ENCODE measurements around the gene SLC22A3. TPM values are rescaled to one million over a fixed set of nuclear protein-coding genes. Genes with fewer than 3 reads are reported as not detected.

Gene SLC22A3
- total and polyA plus RNA-seq, 2 of the 4 experiments (the other 2 are of a cell fraction): not detected

GRCh38 chr6:160356074-160356744 is 8.0 kb downstream of the SLC22A3 start:
- CTCF ChIA-PET: no interaction called here
- no peak overlapping the region for H2BK5ac ChIP-seq (ENCODE audit: low read depth, low read length, poor library complexity, severe bottlenecking)
- H2BK20ac ChIP-seq (ENCODE audit: low read depth, low read length): no peak overlapping the region
- no peak overlapping the region for H2AK9ac ChIP-seq (replicated peaks; ENCODE audit: low read depth, low read length, poor library complexity)
- no peak overlapping the region for H3K23ac ChIP-seq (ENCODE audit: low read depth, low read length)
- H4K8ac ChIP-seq (ENCODE audit: low read depth in 2 of 2, low read length in 2 of 2): no peak overlapping the region
- POLR2A ChIA-PET (ENCODE audit: unreplicated experiment): no interaction called here
- dilution Hi-C loops (cut with HindIII; ENCODE audit: low sequenced_read_pairs, unreplicated experiment) (no loop called here), intact Hi-C loops (cut with micrococcal nuclease) (no loop called here), in situ Hi-C loops (cut with MboI; ENCODE audit: low sequenced_read_pairs) (no loop called here)
- no peak overlapping the region for H2BK15ac ChIP-seq (ENCODE audit: low read depth, low read length)
- no peak overlapping the region for H3K9ac ChIP-seq (ENCODE audit: low read depth, low read length)
- H3K56ac ChIP-seq (ENCODE audit: extremely low read depth, insufficient read depth, low read length): no peak overlapping the region
- no peaks in the 10 kb centered on the region for H3K9me1 ChIP-seq (ENCODE audit: insufficient read depth, low read length)
- no peak overlapping the region for H3K27ac ChIP-seq (ENCODE audit: insufficient read depth, low read length)
- DNase-seq: no peak
- H3K4me1 ChIP-seq (ENCODE audit: control insufficient read depth, insufficient read depth, low read length): no peaks in the 10 kb centered on the region
- no peak overlapping the region for H3K4me2 ChIP-seq (ENCODE audit: low read depth, low read length)
- ATAC-seq (ENCODE audit: low read depth): no peak
- no peak overlapping the region for H3K14ac ChIP-seq (replicated peaks; ENCODE audit: low read depth, low read length)
- no peak overlapping the region for H3K4ac ChIP-seq (ENCODE audit: low read depth, low read length)
- H3K9me3 ChIP-seq (ENCODE audit: control insufficient read depth, insufficient read depth, low read length): peaks cover 2% of the 10 kb centered on the region; the same call in 1 of the 2 replicates
- no peak overlapping the region for H4K91ac ChIP-seq (ENCODE audit: insufficient read depth, low read depth, low read length)
- no peak overlapping the region for H3K18ac ChIP-seq (ENCODE audit: low read depth, low read length)
- H2AFZ ChIP-seq (replicated peaks; ENCODE audit: low read length, poor library complexity): no peak overlapping the region
- BruUV-seq (replicated peaks): no TSS peak
- no peak overlapping the region for H2BK120ac ChIP-seq (ENCODE audit: low read depth, low read length)
- no peak overlapping the region for H3K4me3 ChIP-seq (ENCODE audit: insufficient read depth, low read depth, low read length)
- WGBS, 2 experiments (ENCODE audit: extremely low coverage in 2 of 2, insufficient read length in 1 of 2): no CpG with 5 or more reads among the region's 14 CpGs
- H4K20me1 ChIP-seq (ENCODE audit: insufficient read depth, low read length): no peaks in the 10 kb centered on the region
- TF ChIP-seq POLR2A (IDR thresholded peaks at IDR 0.05; ENCODE audit: low read depth, low read length): no peak
- TF ChIP-seq MAFK (IDR thresholded peaks at IDR 0.05; ENCODE audit: low read depth, low read length): no peak
- TF ChIP-seq MAZ (IDR thresholded peaks at IDR 0.05; ENCODE audit: borderline replicate concordance, low read depth, low read length): no peak
- TF ChIP-seq SMC3 (IDR thresholded peaks at IDR 0.05; ENCODE audit: low read depth, low read length): no peak
- no peak for TF ChIP-seq FOS (IDR thresholded peaks at IDR 0.05; ENCODE audit: low read depth, low read length)
- no peak for TF ChIP-seq USF2 (IDR thresholded peaks at IDR 0.05; ENCODE audit: low read depth, low read length)
- TF ChIP-seq CHD1 (IDR thresholded peaks at IDR 0.05; ENCODE audit: low read depth, low read length): no peak
- no peak for TF ChIP-seq CTCF (conservative IDR thresholded peaks at IDR 0.05; ENCODE audit: low read depth, low read length)
- TF ChIP-seq RCOR1 (IDR thresholded peaks at IDR 0.05; ENCODE audit: insufficient replicate concordance, low read length): no peak
- TF ChIP-seq MXI1 (IDR thresholded peaks at IDR 0.05; ENCODE audit: borderline replicate concordance, low read depth, low read length): no peak
- no peak for TF ChIP-seq NFE2L2 (IDR thresholded peaks at IDR 0.05; ENCODE audit: low read depth, low read length)
- TF ChIP-seq ELK1 (IDR thresholded peaks at IDR 0.05; ENCODE audit: borderline replicate concordance, low read depth, low read length): no peak
- no peak for TF ChIP-seq CEBPB (IDR thresholded peaks at IDR 0.05; ENCODE audit: low read depth, low read length)
- no peak for TF ChIP-seq RFX5 (IDR thresholded peaks at IDR 0.05; ENCODE audit: low read depth, low read length)
- TF ChIP-seq RAD21 (IDR thresholded peaks at IDR 0.05; ENCODE audit: low read length): no peak
- TF ChIP-seq BHLHE40 (IDR thresholded peaks at IDR 0.05; ENCODE audit: low read depth, low read length): no peak
- H4K5ac ChIP-seq (ENCODE audit: low read depth, low read length): no peak overlapping the region
- H3K79me1 ChIP-seq (ENCODE audit: low read depth in 1 of 2, low read length in 2 of 2): no peaks in the 10 kb centered on the region
- H3K27me3 ChIP-seq (ENCODE audit: control insufficient read depth, insufficient read depth, low read length): no peaks in the 10 kb centered on the region
- no peak overlapping the region for H2AK5ac ChIP-seq (ENCODE audit: low read depth, low read length)
- H3K36me3 ChIP-seq (ENCODE audit: control insufficient read depth, insufficient read depth, low read length): no peaks in the 10 kb centered on the region
